Caco-2 (cell line): Measurements from ENCODE around the gene CT45A10. TPM values are rescaled to one million over a fixed set of nuclear protein-coding genes. Genes with fewer than 3 reads are reported as not detected.
"Not testable (repeated sequence)": the region's sequence is repeated elsewhere in the genome, so short reads cannot be mapped to it uniquely, and the experiment has no call there.

ENCODE experiments used
- BruUV-seq: library from RNA; stranded (reverse); fragments of 400-500 nt; replicated peaks from 2 replicates; lab custom pipeline; 2021; lab: Mats Ljungman, UMichigan
- CTCF ChIA-PET: fragments of 300-600 bp; sonication (Branson Sonifier 250); formaldehyde crosslinking; loops from one replicate; lab custom pipeline; 2022; ENCODE audit warnings: antibody characterized with exemption; lab: Charles Lee
- POLR2A ChIA-PET: fragments of 300-600 bp; sonication (Branson Sonifier 250); formaldehyde crosslinking; loops from one replicate; lab custom pipeline; 2022; ENCODE audit warnings: antibody characterized with exemption; lab: Charles Lee
- DNase-seq, 2 experiments: peaks; one replicate each; pipeline versions ENCODE4 v3.0.0 to v3.0.0-alpha.2; 2020 to 2022
- H3K27me3 ChIP-seq: replicated peaks from 2 replicates; pipeline ENCODE4 v1.6.0; 2011; ENCODE audit warnings: low read length; ENCODE audit not compliant: control insufficient read depth, insufficient read depth
- H3K36me3 ChIP-seq: 2 replicates; pipeline ENCODE4 v1.5.1; 2011; ENCODE audit warnings: low read length; ENCODE audit not compliant: control insufficient read depth, insufficient read depth
- H3K4me1 ChIP-seq: fragments of 250-450 bp; sonication (Bioruptor Pico); 2 replicates; pipeline ENCODE4 v1.5.1; 2020; ENCODE audit warnings: mild to moderate bottlenecking
- H3K4me3 ChIP-seq: 2 replicates; pipeline ENCODE4 v1.5.1; 2011; ENCODE audit warnings: low read depth, mild to moderate bottlenecking, control low read depth, low read length
- H3K9me3 ChIP-seq: fragments of 250-450 bp; sonication (Bioruptor Pico); 2 replicates; pipeline ENCODE4 v1.5.1; 2020; ENCODE audit warnings: mild to moderate bottlenecking, moderate library complexity
- H3K27ac Mint-ChIP-seq: one replicate; pipeline ENCODE4 v1.8.0; 2022; ENCODE audit warnings: mixed read lengths; ENCODE audit not compliant: unreplicated experiment
- H3K27me3 Mint-ChIP-seq: one replicate; pipeline ENCODE4 v1.8.0; 2022; ENCODE audit warnings: mixed read lengths; ENCODE audit not compliant: insufficient read depth, unreplicated experiment
- H3K36me3 Mint-ChIP-seq: one replicate; pipeline ENCODE4 v1.8.0; 2022; ENCODE audit warnings: mild to moderate bottlenecking, mixed read lengths; ENCODE audit not compliant: insufficient read depth, unreplicated experiment
- H3K4me1 Mint-ChIP-seq: one replicate; pipeline ENCODE4 v1.8.0; 2022; ENCODE audit warnings: low read depth, mixed read lengths; ENCODE audit not compliant: unreplicated experiment
- H3K4me3 Mint-ChIP-seq: one replicate; pipeline ENCODE4 v1.8.0; 2022; ENCODE audit warnings: mild to moderate bottlenecking, moderate library complexity, mixed read lengths; ENCODE audit not compliant: unreplicated experiment
- H3K9me3 Mint-ChIP-seq: one replicate; pipeline ENCODE4 v1.8.0; 2022; ENCODE audit warnings: mixed read lengths; ENCODE audit not compliant: unreplicated experiment
- intact Hi-C: fragments of 100-400 bp; cut with micrococcal nuclease; formaldehyde crosslinking; loops from one replicate; pipeline ENCODE4 v1.10.0; 2022; ENCODE audit not compliant: unreplicated experiment
- total RNA-seq: library from RNA; stranded (reverse); gene quantifications from 2 replicates; pipeline ENCODE4 v1.2.3, GENCODE V29; 2022

Gene CT45A10
- total RNA-seq, 1 experiment from 2014 or later, result not detected

DNA sequence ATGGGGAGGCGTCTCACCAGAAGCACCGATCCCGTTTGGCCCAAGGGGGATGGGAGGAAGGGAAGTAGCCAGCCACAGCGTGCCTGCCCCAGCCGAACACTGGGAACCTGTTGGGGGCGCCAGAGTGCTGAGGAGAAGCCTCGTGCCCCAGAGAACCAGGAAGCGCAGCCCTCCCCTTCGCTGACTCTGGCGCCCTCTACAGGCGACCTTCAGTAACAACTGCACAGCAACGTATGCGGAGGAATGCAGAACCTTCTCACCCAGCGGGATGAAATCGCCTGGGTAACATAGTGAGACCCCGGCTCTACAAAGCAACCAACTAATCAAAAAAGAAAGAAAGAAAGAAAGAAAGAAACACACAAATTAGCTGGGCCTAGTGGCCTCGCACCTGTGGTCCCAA is 38.8 kb downstream of the CT45A10 start, which contains the start of gene CT45A8:
CT45A8 (minus strand) TSS at position 101 of the 400 bp plus-strand sequence. CDS start 3,755 bp downstream, outside the sequence.
- intact Hi-C loops, BruUV-seq, H3K27me3 ChIP-seq, H3K9me3 ChIP-seq, H3K4me3 ChIP-seq, H3K36me3 ChIP-seq, H3K36me3 Mint-ChIP-seq, POLR2A ChIA-PET, H3K4me1 ChIP-seq, H3K4me1 Mint-ChIP-seq, H3K27ac Mint-ChIP-seq, CTCF ChIA-PET, H3K9me3 Mint-ChIP-seq, H3K27me3 Mint-ChIP-seq, H3K4me3 Mint-ChIP-seq, DNase-seq: not testable (repeated sequence)

DNA sequence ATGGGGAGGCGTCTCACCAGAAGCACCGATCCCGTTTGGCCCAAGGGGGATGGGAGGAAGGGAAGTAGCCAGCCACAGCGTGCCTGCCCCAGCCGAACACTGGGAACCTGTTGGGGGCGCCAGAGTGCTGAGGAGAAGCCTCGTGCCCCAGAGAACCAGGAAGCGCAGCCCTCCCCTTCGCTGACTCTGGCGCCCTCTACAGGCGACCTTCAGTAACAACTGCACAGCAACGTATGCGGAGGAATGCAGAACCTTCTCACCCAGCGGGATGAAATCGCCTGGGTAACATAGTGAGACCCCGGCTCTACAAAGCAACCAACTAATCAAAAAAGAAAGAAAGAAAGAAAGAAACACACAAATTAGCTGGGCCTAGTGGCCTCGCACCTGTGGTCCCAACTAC is 56.1 kb downstream of the CT45A10 start, which contains the start of gene CT45A7:
CT45A7 (minus strand) TSS at position 101 of the 400 bp plus-strand sequence. CDS start 3,747 bp downstream, outside the sequence.
- H3K4me1 Mint-ChIP-seq, H3K36me3 Mint-ChIP-seq, CTCF ChIA-PET: not testable (repeated sequence)

More for the DNA sequence above, 56.1 kb downstream of the CT45A10 start, which contains the start of gene CT45A7:
- intact Hi-C loops, H3K9me3 ChIP-seq, H3K27ac Mint-ChIP-seq, H3K27me3 Mint-ChIP-seq, H3K4me3 Mint-ChIP-seq, POLR2A ChIA-PET, H3K27me3 ChIP-seq, H3K4me1 ChIP-seq, BruUV-seq, H3K4me3 ChIP-seq, DNase-seq, H3K9me3 Mint-ChIP-seq, H3K36me3 ChIP-seq: not testable (repeated sequence)

Other genes starting within 250 kb of the CT45A10 start
- not detected in 2 replicates for gene CT45A1, start 179.8 kb downstream of the CT45A10 start, total RNA-seq
- not detected in 2 replicates for gene CT45A3, start 125.3 kb downstream of the CT45A10 start, total RNA-seq
- not detected in 2 replicates for gene CT45A5, start 107.9 kb downstream of the CT45A10 start, total RNA-seq
- not detected in 2 replicates for gene CT45A6, start 90.7 kb downstream of the CT45A10 start, total RNA-seq
- gene CT45A2, start 73.4 kb downstream of the CT45A10 start, total RNA-seq, result not detected in 2 replicates
- not detected in 2 replicates for gene CT45A7, start 56.2 kb downstream of the CT45A10 start, total RNA-seq
- not detected in 2 replicates for gene CT45A8, start 38.9 kb downstream of the CT45A10 start, total RNA-seq
- not detected in 2 replicates for gene CT45A9, start 21.6 kb downstream of the CT45A10 start, total RNA-seq
- not detected in 2 replicates for gene SAGE1, start 272 bp upstream of the CT45A10 start, total RNA-seq
- gene MMGT1, start 80.5 kb upstream of the CT45A10 start, total RNA-seq, result 17.3 and 18.3 TPM in 2 replicates
- 9.9 and 11.8 TPM in 2 replicates for gene SLC9A6, start 92.0 kb upstream of the CT45A10 start, total RNA-seq